HepG2 (cell line): Measurements from ENCODE around the gene PTPN22. TPM values are rescaled to one million over a fixed set of nuclear protein-coding genes. Genes with fewer than 3 reads are reported as not detected.

Experiments used
- ATAC-seq: fragments of 200-7000 bp; cut with Tn5 transposase; 3 replicates; pipeline ENCODE4 v1.9.1; 2020; ENCODE audit warnings: mild to moderate bottlenecking, moderate library complexity
- BruUV-seq: library from RNA; stranded (reverse); fragments of 400-500 nt; replicated peaks from 2 replicates; lab custom pipeline; 2021; lab: Mats Ljungman, UMichigan
- CTCF ChIA-PET: fragments of 300-600 bp; formaldehyde crosslinking; extraction: SDS; loops from one replicate; lab custom pipeline; 2021; ENCODE audit warnings: low total read pairs, inconsistent platforms, low intra/inter-chr PET ratio; lab: Yijun Ruan, JAX
- POLR2A ChIA-PET: fragments of 350-600 bp; sonication (Branson Sonifier 250); formaldehyde crosslinking; loops from one replicate; lab custom pipeline; 2020; ENCODE audit warnings: antibody characterized with exemption, inconsistent platforms; lab: Yijun Ruan, JAX
- DNase-seq: peaks from one replicate; pipeline ENCODE4 v3.0.0-alpha.2; 2015; ENCODE audit warnings: low spot score
- FAIRE-seq: peaks from 3 replicates; lab custom pipeline; 2011; peaks lifted over from hg19 to GRCh38; lab: Jason Lieb, UNC
- H2AFZ ChIP-seq: one replicate; pipeline ENCODE4 v1.6.1; 2011; ENCODE audit warnings: low read length, inconsistent platforms
- H3K27ac ChIP-seq: fragments of 300-600 bp; 3 replicates; pipeline ENCODE4 v1.8.0; 2011; ENCODE audit warnings: mixed run types, mild to moderate bottlenecking, mixed read lengths, low read length, inconsistent platforms; ENCODE audit not compliant: insufficient read depth; ENCODE audit errors: extremely low read length
- H3K27me3 ChIP-seq, 2 experiments: fragments of 200-600 bp in 1 of 2; 2 replicates in 1 of 2; 3 replicates in 1 of 2; pipeline versions ENCODE4 v1.6.0 to v1.8.0; 2011; ENCODE audit warnings: low read length in 2 of 2, mild to moderate bottlenecking in 2 of 2, moderate library complexity in 2 of 2, inconsistent platforms in 1 of 2; ENCODE audit not compliant: insufficient read depth in 2 of 2, control insufficient read depth in 1 of 2
- H3K36me3 ChIP-seq, 2 experiments: fragments of 200-600 bp in 1 of 2; replicated peaks in 1 of 2; 2 replicates in 1 of 2; 3 replicates in 1 of 2; pipeline versions ENCODE4 v1.5.1 to v1.8.0; 2011; ENCODE audit warnings: low read length in 2 of 2, inconsistent platforms in 1 of 2; ENCODE audit not compliant: insufficient read depth in 2 of 2, control insufficient read depth in 1 of 2
- H3K4me1 ChIP-seq: 2 replicates; pipeline ENCODE4 v1.5.1; 2012; ENCODE audit warnings: low read length, inconsistent platforms; ENCODE audit not compliant: insufficient read depth
- H3K4me2 ChIP-seq: 2 replicates; pipeline ENCODE4 v1.6.0; 2011; ENCODE audit warnings: low read depth, low read length, inconsistent platforms
- H3K4me3 ChIP-seq, 3 experiments: fragments of 200-600 bp in 1 of 3; sonication (generic), shearing (Covaris generic) in 1 of 3; replicated peaks in 1 of 3; 2 replicates each; pipeline ENCODE4 v1.5.1; 2011 to 2016; ENCODE audit warnings: low read length in 3 of 3, inconsistent platforms in 2 of 3, low read depth in 2 of 3, mild to moderate bottlenecking in 2 of 3, control low read depth in 1 of 3, mixed read lengths in 1 of 3; ENCODE audit not compliant: insufficient read depth in 1 of 3
- H3K79me2 ChIP-seq: one replicate; pipeline ENCODE4 v1.6.1; 2011; ENCODE audit warnings: low read length, inconsistent platforms; ENCODE audit not compliant: insufficient read depth
- H3K9ac ChIP-seq: 2 replicates; pipeline ENCODE4 v1.6.0; 2011; ENCODE audit warnings: mild to moderate bottlenecking, low read depth, low read length, inconsistent platforms; ENCODE audit not compliant: insufficient read depth
- H3K9me3 ChIP-seq: 2 replicates; pipeline ENCODE4 v1.5.1; 2012; ENCODE audit warnings: mild to moderate bottlenecking, low read length
- H4K20me1 ChIP-seq: 2 replicates; pipeline ENCODE4 v1.6.0; 2011; ENCODE audit warnings: inconsistent platforms, mild to moderate bottlenecking, low read length, moderate library complexity; ENCODE audit not compliant: insufficient read depth
- CREM ChIP-seq, 2 experiments: sonication (generic) in 1 of 2; formaldehyde crosslinking in 1 of 2; IDR thresholded peaks; 2 replicates each; pipeline versions ENCODE4 v1.4.0 to v1.6.1; 2016 to 2020; ENCODE audit warnings: antibody characterized with exemption in 1 of 2, mild to moderate bottlenecking in 1 of 2, missing genetic modification reagents in 1 of 2
- DMAP1 ChIP-seq: IDR thresholded peaks from 2 replicates; pipeline ENCODE4 v1.6.1; 2016
- GLI4 ChIP-seq: sonication (generic); formaldehyde crosslinking; IDR thresholded peaks from 2 replicates; pipeline ENCODE4 v1.5.1; 2020; ENCODE audit warnings: missing genetic modification reagents, mild to moderate bottlenecking, moderate library complexity, borderline replicate concordance
- HES4 ChIP-seq: sonication (generic); formaldehyde crosslinking; IDR thresholded peaks from 2 replicates; pipeline ENCODE4 v1.9.0; 2021; ENCODE audit warnings: mild to moderate bottlenecking, missing genetic modification reagents, borderline replicate concordance
- KDM3A ChIP-seq: IDR thresholded peaks from 2 replicates; pipeline ENCODE4 v1.6.1; 2018; ENCODE audit warnings: low read depth, missing compliant biosample characterization
- POGK ChIP-seq: sonication (generic); formaldehyde crosslinking; conservative IDR thresholded peaks from 2 replicates; pipeline ENCODE4 v1.8.0; 2022; ENCODE audit warnings: mild to moderate bottlenecking, moderate library complexity, missing genetic modification reagents
- SMAD3 ChIP-seq: sonication (generic); formaldehyde crosslinking; IDR thresholded peaks from 2 replicates; pipeline ENCODE4 v1.4.0; 2020; ENCODE audit warnings: missing genetic modification reagents
- TAF1 ChIP-seq: sonication (generic); formaldehyde crosslinking; IDR thresholded peaks from 2 replicates; pipeline ENCODE4 v1.4.0; 2020; ENCODE audit warnings: missing genetic modification reagents
- ZNF253 ChIP-seq: sonication (generic); formaldehyde crosslinking; IDR thresholded peaks from 2 replicates; pipeline ENCODE4 v1.8.0; 2022; ENCODE audit warnings: mild to moderate bottlenecking, missing genetic modification reagents, borderline replicate concordance
- ZNF281 ChIP-seq: sonication (generic); formaldehyde crosslinking; IDR thresholded peaks from 2 replicates; pipeline ENCODE4 v1.4.0; 2020; ENCODE audit warnings: missing genetic modification reagents, borderline replicate concordance
- ZNF33A ChIP-seq: sonication (generic); formaldehyde crosslinking; IDR thresholded peaks from 2 replicates; pipeline ENCODE4 v1.5.1; 2020; ENCODE audit warnings: missing genetic modification reagents, mild to moderate bottlenecking, moderate library complexity, borderline replicate concordance
- ZNF720 ChIP-seq: sonication (generic); formaldehyde crosslinking; IDR thresholded peaks from 2 replicates; pipeline ENCODE4 v1.4.0; 2020; ENCODE audit warnings: missing genetic modification reagents
- ZNF746 ChIP-seq: sonication (generic); formaldehyde crosslinking; IDR thresholded peaks from 2 replicates; pipeline ENCODE4 v1.8.0; 2022; ENCODE audit warnings: mild to moderate bottlenecking, missing genetic modification reagents
- WGBS: methylation state at CpG from one replicate; pipeline ENCODE4 v1.1.6; 2017; ENCODE audit warnings: low lambda C conversion rate; 5-methylcytosine and 5-hydroxymethylcytosine counted together
- in situ Hi-C: cut with HindIII; loops from 2 replicates; pipeline ENCODE4 v1.10.0; 2017; ENCODE audit warnings: low pct_unique_long_range_greater_than_20kb; ENCODE audit not compliant: extremely low pct_ligation_motif_present
- intact Hi-C: fragments of 100-400 bp; cut with micrococcal nuclease; formaldehyde crosslinking; loops from one replicate; pipeline ENCODE4 v1.10.0; 2022; ENCODE audit not compliant: unreplicated experiment
- polyA plus RNA-seq, 8 experiments: library from polyadenylated mRNA; depleted of rRNA in 3 of 8; stranded (reverse) in 7 of 8; unstranded in 1 of 8; fragments of >200 nt; fragmentation: Illumina TruSeq in 4 of 8; extraction: Trizol in 4 of 8; gene quantifications; 2 replicates each; pipeline versions ENCODE4 v1.2.1 to v1.2.3, GENCODE V29; 2011 to 2016; ENCODE audit warnings: low read depth in 4 of 8, missing spikeins in 1 of 8, mixed read lengths in 1 of 8; ENCODE audit not compliant: insufficient read depth in 1 of 8
- total RNA-seq, 5 experiments: library from RNA; depleted of rRNA; stranded (reverse); fragments of >200 nt; fragmentation: Illumina TruSeq; extraction: Trizol; gene quantifications; 2 replicates each; pipeline ENCODE4 v1.2.3, GENCODE V29; 2016; ENCODE audit warnings: low read depth in 1 of 5

PTPN22 gene
- total and polyA plus RNA-seq, 2 of the 13 experiments (the other 11 are each of a cell fraction or from before 2014, with no cell fraction given), result not detected

GRCh38 chr1:113793878-113794834 lies 77.4 kb downstream of the PTPN22 start:
- ChIA-PET CTCF (no interaction called here), POLR2A (no interaction called here)
- Histone ChIP-seq H3K4me2 (no peak overlapping the region), H4K20me1 (peaks cover 6% of the 10 kb centered on the region), H3K9ac (no peak overlapping the region), H3K36me3 (peaks cover 5 to 44% of the 10 kb centered on the region in 2 experiments), H3K27me3 (no peaks in the 10 kb centered on the region), H3K4me1 (peaks cover 5% of the 10 kb centered on the region), H3K4me3 (no peak overlapping the region), H3K79me2 (peaks cover 31% of the 10 kb centered on the region), H2AFZ (no peak overlapping the region), H3K9me3 (no peaks in the 10 kb centered on the region), H3K27ac (no peak overlapping the region)
- intact Hi-C loops (no loop called here), in situ Hi-C loops (no loop called here)
- no peak for DNase-seq
- FAIRE-seq, result no peak
- TF ChIP-seq ZNF720 (CRISPR knock-in tag), result no peak
- no peak for TF ChIP-seq HES4 (CRISPR knock-in tag)
- no peak for TF ChIP-seq ZNF746 (CRISPR knock-in tag)
- no peak for ATAC-seq
- BruUV-seq, result no TSS peak
- 96% methylated on average over 9 of the region's 9 CpGs for WGBS

GRCh38 chr1:113792986-113793385 lies 78.5 kb downstream of the PTPN22 start:
- no peak for FAIRE-seq
- DNase-seq, result no peak
- CTCF ChIA-PET, result no interaction called here
- Histone ChIP-seq H3K27ac (no peak overlapping the region), H3K27me3 (no peaks in the 10 kb centered on the region), H3K4me2 (no peak overlapping the region), H3K4me1 (peaks cover 11% of the 10 kb centered on the region), H3K4me3 (no peak overlapping the region), H3K9ac (no peak overlapping the region), H3K9me3 (no peaks in the 10 kb centered on the region), H4K20me1 (no peaks in the 10 kb centered on the region; the same call in 1 of the 2 replicates), H2AFZ (no peak overlapping the region), H3K79me2 (peaks cover 24% of the 10 kb centered on the region), H3K36me3 (peaks cover 5 to 44% of the 10 kb centered on the region in 2 experiments)
- WGBS, result 100% methylated on average over 1 of the region's 1 CpG
- no peak for ATAC-seq
- BruUV-seq, result no TSS peak
- intact Hi-C loops, result no loop called here
- in situ Hi-C loops, result no loop called here
- POLR2A ChIA-PET, result no interaction called here
- TF ChIP-seq SMAD3 (CRISPR knock-in tag), result no peak
- no peak for TF ChIP-seq KDM3A (CRISPR knock-in tag)
- no peak for TF ChIP-seq ZNF253 (CRISPR knock-in tag)
- TF ChIP-seq CREM (IDR thresholded peaks at IDR 0.05), result no peak
- no peak for TF ChIP-seq CREM (CRISPR knock-in tag; IDR thresholded peaks at IDR 0.05)
- no peak for TF ChIP-seq GLI4 (CRISPR knock-in tag)
- no peak for TF ChIP-seq POGK
- TF ChIP-seq ZNF33A (CRISPR knock-in tag), result no peak
- no peak for TF ChIP-seq DMAP1 (CRISPR knock-in tag)
- no peak for TF ChIP-seq TAF1
- TF ChIP-seq ZNF281 (CRISPR knock-in tag), result no peak
